ENCODE results near the gene SORBS1.
"Not testable (repeated sequence)": the region's sequence is repeated elsewhere in the genome, so short reads cannot be mapped to it uniquely, and the experiment has no call there.

The SORBS1 gene

GRCh38 chr10:95480102-95480900 lies 80.9 kb downstream of the SORBS1 start:
- no peak for FAIRE-seq

DNA sequence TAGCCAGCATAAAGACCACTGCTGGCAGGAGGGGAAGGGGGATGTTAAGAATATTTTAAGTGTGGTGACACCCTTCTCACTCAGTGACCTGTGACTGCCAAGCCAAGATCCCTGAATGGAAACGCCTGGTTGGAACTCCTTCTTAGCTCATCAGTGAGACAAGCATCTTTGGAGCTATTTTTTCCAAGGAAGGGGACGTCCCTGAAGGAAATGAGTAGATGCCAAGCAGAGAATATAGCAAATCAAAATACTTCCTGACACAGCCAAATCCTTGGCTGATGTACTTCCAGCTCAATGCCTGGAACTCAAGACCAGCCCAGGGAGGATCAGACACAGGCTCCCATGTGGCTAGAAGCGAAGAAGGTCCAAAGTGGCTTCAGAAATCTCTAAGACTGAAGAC lies 82.2 kb downstream of the SORBS1 start:
- no peak for FAIRE-seq

GRCh38 chr10:95478185-95478584 lies 83.0 kb downstream of the SORBS1 start:
- FAIRE-seq, result no peak

GRCh38 chr10:95477175-95477520 lies 84.0 kb downstream of the SORBS1 start:
- FAIRE-seq, result no peak

GRCh38 chr10:95476469-95477174 lies 84.5 kb downstream of the SORBS1 start:
- no peak for FAIRE-seq

- no peak for FAIRE-seq
These were observed 85.2 kb downstream of the SORBS1 start for GRCh38 chr10:95475827-95476468.

DNA sequence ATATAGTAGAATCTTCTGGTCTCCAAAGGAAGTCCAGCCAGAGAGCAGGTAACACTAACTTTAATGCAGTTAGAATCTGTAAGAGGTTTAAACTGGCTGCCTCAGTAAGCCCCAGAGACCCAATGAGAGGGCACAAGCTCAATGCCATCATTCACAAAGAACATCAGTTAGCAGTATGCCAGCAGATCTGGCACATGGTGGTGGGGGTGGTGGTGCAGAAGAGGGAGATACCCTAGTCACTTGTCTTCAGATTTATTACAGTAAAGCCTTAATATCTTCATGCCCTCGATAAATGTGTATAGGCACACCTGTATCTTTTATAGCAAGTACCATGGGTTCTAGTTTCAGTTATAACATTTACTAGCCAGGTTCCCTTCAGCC lies 86.2 kb downstream of the SORBS1 start:
- FAIRE-seq, result no peak

GRCh38 chr10:95474228-95475002 lies 86.8 kb downstream of the SORBS1 start:
- no peak for FAIRE-seq

DNA sequence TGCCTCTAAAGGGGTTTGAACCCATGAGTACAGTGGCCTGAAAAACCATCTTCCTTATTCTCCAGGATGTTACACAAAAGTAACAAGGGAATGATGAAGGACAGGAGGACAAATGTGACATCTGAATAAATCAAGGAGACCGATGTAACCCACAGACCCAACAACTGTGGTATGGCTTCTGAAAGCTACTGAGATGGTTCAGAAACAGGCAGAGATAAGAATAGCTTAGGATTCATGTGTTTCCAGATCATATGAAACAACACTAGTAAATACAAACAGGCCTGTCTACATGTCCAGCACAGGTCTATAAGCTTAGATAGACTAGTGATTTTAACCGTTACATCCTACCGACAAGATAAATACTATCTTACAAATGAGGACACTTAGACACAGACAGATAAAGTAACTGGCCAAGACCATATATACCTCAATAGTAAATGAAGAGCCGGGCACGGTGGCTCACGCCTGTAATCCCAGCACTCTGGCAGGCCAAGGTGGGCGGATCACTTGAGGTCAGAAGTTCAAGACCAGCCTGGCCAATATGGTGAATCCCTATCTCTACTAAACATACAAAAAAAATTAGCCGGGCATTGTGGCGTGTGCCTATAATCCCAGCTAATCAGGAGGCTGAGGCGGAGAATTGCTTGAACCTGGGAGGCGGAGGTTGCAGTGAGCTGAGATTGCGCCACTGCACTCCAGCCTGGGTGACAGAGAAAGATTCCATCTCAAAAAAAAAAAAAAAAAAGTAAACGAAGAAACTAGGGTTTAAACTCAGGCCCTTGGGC lies 88.7 kb downstream of the SORBS1 start:
- FAIRE-seq, result no peak

DNA sequence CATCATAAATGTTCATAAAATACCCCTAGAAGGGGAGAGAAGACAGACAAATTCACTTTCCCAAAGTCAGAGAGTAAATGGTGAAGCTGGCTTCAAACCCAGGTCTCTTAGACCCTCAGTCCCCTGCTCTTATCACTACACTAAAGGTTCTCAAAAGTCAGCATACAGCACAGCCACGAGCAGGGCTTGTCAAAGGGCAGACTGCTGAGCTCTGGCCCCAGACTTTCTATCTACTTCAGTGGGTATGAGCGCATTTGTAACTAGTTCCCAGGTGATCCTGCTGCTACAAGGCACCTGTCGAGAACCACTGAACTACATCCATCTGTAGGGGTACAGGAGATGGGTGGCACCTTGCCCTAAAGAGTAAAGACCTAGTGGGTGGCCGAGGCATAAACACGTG lies 91.5 kb downstream of the SORBS1 start:
- FAIRE-seq, result no peak

GRCh38 chr10:95469251-95469650 lies 91.9 kb downstream of the SORBS1 start:
- no peak for FAIRE-seq

DNA sequence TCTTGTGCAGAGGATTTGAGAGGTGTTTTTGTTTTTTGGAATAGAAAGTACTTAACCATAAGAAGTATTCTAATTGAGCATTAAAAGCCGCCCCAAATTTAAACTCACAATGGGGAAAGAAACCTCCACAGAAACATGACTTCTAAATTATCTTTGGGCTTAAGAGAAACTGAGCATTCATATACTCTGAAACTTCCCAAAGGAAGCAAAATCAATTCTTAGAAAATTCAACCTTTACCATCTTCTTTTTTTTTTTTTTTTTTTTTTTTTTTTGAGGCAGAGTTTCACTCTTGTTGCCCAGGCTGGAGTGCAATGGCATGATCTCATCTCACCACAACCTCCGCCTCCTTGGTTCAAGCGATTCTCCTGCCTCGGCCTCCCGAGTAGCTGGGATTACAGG lies 93.5 kb downstream of the SORBS1 start:
- FAIRE-seq, result not testable (repeated sequence)

DNA sequence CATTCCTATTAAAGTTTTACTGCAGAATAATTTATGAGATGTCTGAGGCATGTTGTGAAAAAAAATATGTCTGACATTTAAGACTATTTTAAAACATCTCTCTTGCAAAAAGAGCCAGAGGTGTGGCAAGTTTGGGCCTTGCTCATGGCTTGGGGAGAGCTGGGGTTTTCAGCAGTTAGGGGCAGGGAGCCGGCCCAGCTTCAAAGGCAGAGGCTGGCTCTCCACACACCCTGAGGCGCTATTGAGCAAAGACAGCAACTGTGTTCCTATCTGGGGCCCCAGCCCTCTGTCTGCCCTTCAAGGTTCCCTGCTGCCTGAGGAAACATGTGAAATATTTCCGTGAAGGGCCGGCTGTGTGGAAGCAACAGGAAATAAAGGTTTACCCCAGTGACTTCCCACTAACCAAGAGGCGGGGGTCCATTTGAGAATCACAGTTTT lies 94.0 kb downstream of the SORBS1 start:
- FAIRE-seq, result no peak

- no peak for FAIRE-seq
These were observed 94.7 kb downstream of the SORBS1 start for GRCh38 chr10:95466436-95466835.

DNA sequence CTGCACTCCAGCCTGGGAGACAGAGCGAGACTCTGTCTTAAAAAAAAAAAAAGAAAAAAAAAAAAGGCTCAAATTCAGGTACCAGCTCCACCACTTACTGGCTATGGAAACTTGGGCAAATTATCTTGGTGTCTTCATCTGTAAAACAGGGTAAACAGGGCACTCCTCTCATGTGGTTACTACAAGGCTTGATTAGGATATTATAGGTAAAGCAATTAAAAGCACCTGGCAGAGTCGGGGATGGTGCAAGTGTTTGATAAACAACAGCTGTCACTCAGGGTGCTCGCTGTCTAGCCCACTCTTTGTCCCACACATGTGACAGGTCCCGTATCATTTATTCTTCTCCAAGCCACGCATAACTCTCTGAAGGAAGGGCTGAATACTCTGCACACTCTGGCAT lies 96.9 kb downstream of the SORBS1 start:
- no peak for FAIRE-seq

GRCh38 chr10:95462740-95463667 lies 98.2 kb downstream of the SORBS1 start:
- no peak for FAIRE-seq

GRCh38 chr10:95461611-95462010 lies 99.6 kb downstream of the SORBS1 start:
- FAIRE-seq, result no peak

GRCh38 chr10:95459446-95460045 lies 101.6 kb downstream of the SORBS1 start:
- FAIRE-seq, result no peak

- no peak for FAIRE-seq
These were observed 102.3 kb downstream of the SORBS1 start for GRCh38 chr10:95458871-95459270.

DNA sequence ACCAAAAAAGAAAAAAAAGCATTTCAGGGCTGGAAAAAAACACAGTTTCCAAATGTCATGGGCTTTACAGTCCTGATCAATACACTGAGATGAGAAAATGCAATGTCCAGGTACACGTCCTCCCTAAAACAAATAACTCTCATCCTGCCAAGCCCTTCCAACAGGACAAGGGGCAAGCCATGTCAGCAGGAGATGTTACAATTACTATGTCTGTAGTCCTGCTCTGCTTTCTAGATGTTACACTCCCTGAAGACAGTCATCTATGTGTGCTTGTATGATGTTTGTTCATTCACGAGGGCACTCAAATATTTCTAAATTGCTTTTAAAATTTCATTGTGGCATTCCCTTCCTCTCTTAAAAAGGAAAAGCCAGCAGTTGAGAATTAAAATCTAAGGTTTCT lies 103.2 kb downstream of the SORBS1 start:
- no peak for FAIRE-seq

All from islet of Langerhans (tissue), 1 donor.